ENCODE results near the gene HSFX3.
A peak's percentile ranks its signal among the peaks of the same experiment; 100 is the strongest.
"Not testable (repeated sequence)": the region's sequence is repeated elsewhere in the genome, so short reads cannot be mapped to it uniquely, and the experiment has no call there.

Gene HSFX3

GRCh38 chrX:149504226-149504914, 45.4 kb downstream of the HSFX3 start:
- peaks cover 16% of the 10 kb centered on the region for H3K36me3 ChIP-seq (ENCODE audit: control insufficient read depth, insufficient read depth, low read length)
- no peaks in the 10 kb centered on the region for H3K27me3 ChIP-seq (ENCODE audit: control insufficient read depth, insufficient read depth, low read length)
- H3K27ac ChIP-seq (ENCODE audit: low read depth, low read length): no peak overlapping the region
- peak overlapping the region; percentile 62 for H3K4me3 ChIP-seq (ENCODE audit: low read depth, low read length)
- peaks cover 15% of the 10 kb centered on the region for H3K9me3 ChIP-seq (ENCODE audit: control insufficient read depth, insufficient read depth, low read length)
- peak overlapping the region; percentile 48; the same call in 1 of the 2 replicates for H3K9ac ChIP-seq (ENCODE audit: low read depth, low read length)
- H3K4me1 ChIP-seq (ENCODE audit: control insufficient read depth, insufficient read depth, low read length): no peaks in the 10 kb centered on the region

- H3K4me3 ChIP-seq (ENCODE audit: low read depth, low read length); H3K27me3 ChIP-seq (ENCODE audit: control insufficient read depth, insufficient read depth, low read length); H3K9ac ChIP-seq (ENCODE audit: low read depth, low read length); H3K4me1 ChIP-seq (ENCODE audit: control insufficient read depth, insufficient read depth, low read length): not testable (repeated sequence)
- Histone ChIP-seq H3K9me3 (ENCODE audit: control insufficient read depth, insufficient read depth, low read length) (peaks cover 15% of the 10 kb centered on the region), H3K36me3 (ENCODE audit: control insufficient read depth, insufficient read depth, low read length) (peaks cover 16% of the 10 kb centered on the region), H3K27ac (ENCODE audit: low read depth, low read length) (peak overlapping the region; percentile 51)
Observed at GRCh38 chrX:149503446-149503845, 46.3 kb downstream of the HSFX3 start.

GRCh38 chrX:149502923-149503322, 46.8 kb downstream of the HSFX3 start:
- Histone ChIP-seq H3K36me3 (ENCODE audit: control insufficient read depth, insufficient read depth, low read length) (peaks cover 20% of the 10 kb centered on the region), H3K9me3 (ENCODE audit: control insufficient read depth, insufficient read depth, low read length) (peaks cover 12% of the 10 kb centered on the region)
- H3K27ac ChIP-seq (ENCODE audit: low read depth, low read length); H3K27me3 ChIP-seq (ENCODE audit: control insufficient read depth, insufficient read depth, low read length); H3K9ac ChIP-seq (ENCODE audit: low read depth, low read length); H3K4me3 ChIP-seq (ENCODE audit: low read depth, low read length); H3K4me1 ChIP-seq (ENCODE audit: control insufficient read depth, insufficient read depth, low read length): not testable (repeated sequence)

GRCh38 chrX:149499766-149500165, 50.0 kb downstream of the HSFX3 start:
- Histone ChIP-seq H3K36me3 (ENCODE audit: control insufficient read depth, insufficient read depth, low read length) (peaks cover 43% of the 10 kb centered on the region), H3K4me3 (ENCODE audit: low read depth, low read length) (no peak overlapping the region), H3K27ac (ENCODE audit: low read depth, low read length) (no peak overlapping the region), H3K9ac (ENCODE audit: low read depth, low read length) (no peak overlapping the region), H3K4me1 (ENCODE audit: control insufficient read depth, insufficient read depth, low read length) (no peaks in the 10 kb centered on the region), H3K9me3 (ENCODE audit: control insufficient read depth, insufficient read depth, low read length) (peaks cover 32% of the 10 kb centered on the region; the same call in 1 of the 2 replicates), H3K27me3 (ENCODE audit: control insufficient read depth, insufficient read depth, low read length) (no peaks in the 10 kb centered on the region)

- Histone ChIP-seq H3K27ac (ENCODE audit: low read depth, low read length) (no peak overlapping the region), H3K4me3 (ENCODE audit: low read depth, low read length) (no peak overlapping the region), H3K4me1 (ENCODE audit: control insufficient read depth, insufficient read depth, low read length) (no peaks in the 10 kb centered on the region), H3K27me3 (ENCODE audit: control insufficient read depth, insufficient read depth, low read length) (no peaks in the 10 kb centered on the region), H3K9ac (ENCODE audit: low read depth, low read length) (no peak overlapping the region), H3K36me3 (ENCODE audit: control insufficient read depth, insufficient read depth, low read length) (peaks cover 44% of the 10 kb centered on the region), H3K9me3 (ENCODE audit: control insufficient read depth, insufficient read depth, low read length) (peaks cover 32% of the 10 kb centered on the region; the same call in 1 of the 2 replicates)
Observed at GRCh38 chrX:149498767-149499166, 51.0 kb downstream of the HSFX3 start.
